ENCODE measurements around the gene RABL6. TPM values are rescaled to one million over a fixed set of nuclear protein-coding genes. Genes with fewer than 3 reads are reported as not detected.

Gene RABL6
- total RNA-seq, 2 donors from 2014 or later: 159 to 206 TPM

GRCh38 chr9:136806631-136807201, 1.0 kb upstream of the RABL6 start:
- 87 to 92% methylated on average over 21 to 25 of the region's 25 CpGs for WGBS, 2 experiments (ENCODE audit: insufficient coverage in 1 of 2, insufficient read length in 1 of 2)
- TF ChIP-seq CTCF (conservative IDR thresholded peaks at IDR 0.05): no peak
- Mint-ChIP-seq H3K4me1 (peaks cover 20% of the 10 kb centered on the region), H3K4me3 (peak overlapping the region; percentile 70), H3K27ac (peak overlapping the region; percentile 39), H3K27me3 (ENCODE audit: insufficient read depth) (peaks cover 19% of the 10 kb centered on the region), H3K9me3 (no peaks in the 10 kb centered on the region), H3K36me3 (ENCODE audit: low read depth) (peaks cover 48% of the 10 kb centered on the region)
- Histone ChIP-seq H3K9me3 (ENCODE audit: control insufficient read depth, low read length) (no peaks in the 10 kb centered on the region), H3K27me3 (ENCODE audit: control insufficient read depth, insufficient read depth, low read length, poor library complexity, severe bottlenecking) (no peaks in the 10 kb centered on the region), H3K27ac (ENCODE audit: low read depth, low read length) (no peak overlapping the region), H3K4me1 (ENCODE audit: control insufficient read depth, insufficient read depth, low read length) (peaks cover 5% of the 10 kb centered on the region), H3K4me3 (ENCODE audit: low read length) (peak overlapping the region; percentile 84), H3K36me3 (ENCODE audit: control insufficient read depth, insufficient read depth, low read length) (peaks cover 32% of the 10 kb centered on the region), H3K9ac (ENCODE audit: extremely low read depth, low read length, poor library complexity, severe bottlenecking) (peak overlapping the region; percentile 41)
- DNase-seq: no peak

- H3K4me1 ChIP-seq (ENCODE audit: control insufficient read depth, insufficient read depth, low read length): peaks cover 5% of the 10 kb centered on the region
- peak; percentile 14 for TF ChIP-seq CTCF (conservative IDR thresholded peaks at IDR 0.05)
- Mint-ChIP-seq H3K4me3 (peak overlapping the region; percentile 70), H3K36me3 (ENCODE audit: low read depth) (peaks cover 57% of the 10 kb centered on the region), H3K9me3 (no peaks in the 10 kb centered on the region), H3K27me3 (ENCODE audit: insufficient read depth) (peaks cover 11% of the 10 kb centered on the region), H3K27ac (peak overlapping the region; percentile 84), H3K4me1 (peaks cover 20% of the 10 kb centered on the region)
- H3K9ac ChIP-seq (ENCODE audit: extremely low read depth, low read length, poor library complexity, severe bottlenecking): peak overlapping the region; percentile 74
- H3K27me3 ChIP-seq (ENCODE audit: control insufficient read depth, insufficient read depth, low read length, poor library complexity, severe bottlenecking): no peaks in the 10 kb centered on the region
- H3K36me3 ChIP-seq (ENCODE audit: control insufficient read depth, insufficient read depth, low read length): peaks cover 47% of the 10 kb centered on the region
- DNase-seq: no peak
- H3K27ac ChIP-seq (ENCODE audit: low read depth, low read length): no peak overlapping the region
- no peaks in the 10 kb centered on the region for H3K9me3 ChIP-seq (ENCODE audit: control insufficient read depth, low read length)
- H3K4me3 ChIP-seq (ENCODE audit: low read length): peak overlapping the region; percentile 92
- 0% methylated on average over 13 to 93 of the region's 93 CpGs for WGBS, 2 experiments (ENCODE audit: insufficient coverage in 1 of 2, insufficient read length in 1 of 2)
Measured at GRCh38 chr9:136808075-136808805, 492 bp downstream of the RABL6 start.

GRCh38 chr9:136808806-136809158, 1.0 kb downstream of the RABL6 start:
- DNase-seq: no peak
- Mint-ChIP-seq H3K4me1 (peaks cover 20% of the 10 kb centered on the region), H3K27ac (peak overlapping the region; percentile 84), H3K27me3 (ENCODE audit: insufficient read depth) (peaks cover 5% of the 10 kb centered on the region), H3K36me3 (ENCODE audit: low read depth) (peaks cover 58% of the 10 kb centered on the region), H3K4me3 (peak overlapping the region; percentile 70), H3K9me3 (no peaks in the 10 kb centered on the region)
- 7 to 12% methylated on average over 14 of the region's 14 CpGs for WGBS, 2 experiments (ENCODE audit: insufficient coverage in 1 of 2, insufficient read length in 1 of 2)
- H3K4me1 ChIP-seq (ENCODE audit: control insufficient read depth, insufficient read depth, low read length): peaks cover 5% of the 10 kb centered on the region
- H3K27me3 ChIP-seq (ENCODE audit: control insufficient read depth, insufficient read depth, low read length, poor library complexity, severe bottlenecking): no peaks in the 10 kb centered on the region
- peak overlapping the region; percentile 74 for H3K9ac ChIP-seq (ENCODE audit: extremely low read depth, low read length, poor library complexity, severe bottlenecking)
- no peaks in the 10 kb centered on the region for H3K9me3 ChIP-seq (ENCODE audit: control insufficient read depth, low read length)
- TF ChIP-seq CTCF (conservative IDR thresholded peaks at IDR 0.05): no peak
- H3K4me3 ChIP-seq (ENCODE audit: low read length): peak overlapping the region; percentile 92
- no peak overlapping the region for H3K27ac ChIP-seq (ENCODE audit: low read depth, low read length)
- H3K36me3 ChIP-seq (ENCODE audit: control insufficient read depth, insufficient read depth, low read length): peaks cover 50% of the 10 kb centered on the region

Data from endodermal cell (in vitro differentiated cells).